Stimulated activated CD4-positive, alpha-beta T cell treated with anti-CD3 and anti-CD28 coated beads, Interleukin-15, amount 100 ng/mL, for 1 hour (primary cell): ENCODE measurements around the gene ARID1A.

Experiments
- DNase-seq, 2 donors: peaks; one replicate each; pipeline ENCODE4 v3.0.0-alpha.2; 2020; ENCODE audit warnings: low read depth in 1 of 2, low spot score in 1 of 2

The ARID1A gene

DNA sequence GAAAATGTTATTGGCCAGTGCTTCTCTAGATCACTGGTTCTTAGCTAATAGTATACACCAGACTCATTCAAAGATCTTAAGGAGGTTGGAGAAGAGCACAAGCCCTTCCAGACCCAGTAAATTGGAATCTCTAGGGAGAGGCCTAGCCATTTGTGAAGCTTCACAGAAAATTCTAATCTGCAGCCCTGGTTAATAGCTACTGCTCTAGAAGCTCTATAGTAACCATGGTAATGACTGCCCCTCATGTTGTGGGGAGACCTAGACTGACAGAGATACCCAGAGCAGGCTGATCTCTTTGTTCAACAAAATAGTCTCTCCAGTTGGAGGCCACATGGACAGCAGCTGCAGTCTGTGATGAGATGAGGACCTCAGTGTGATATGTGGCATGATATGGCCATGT is 31.7 kb downstream of the ARID1A start:
- DNase-seq = no peak

DNA sequence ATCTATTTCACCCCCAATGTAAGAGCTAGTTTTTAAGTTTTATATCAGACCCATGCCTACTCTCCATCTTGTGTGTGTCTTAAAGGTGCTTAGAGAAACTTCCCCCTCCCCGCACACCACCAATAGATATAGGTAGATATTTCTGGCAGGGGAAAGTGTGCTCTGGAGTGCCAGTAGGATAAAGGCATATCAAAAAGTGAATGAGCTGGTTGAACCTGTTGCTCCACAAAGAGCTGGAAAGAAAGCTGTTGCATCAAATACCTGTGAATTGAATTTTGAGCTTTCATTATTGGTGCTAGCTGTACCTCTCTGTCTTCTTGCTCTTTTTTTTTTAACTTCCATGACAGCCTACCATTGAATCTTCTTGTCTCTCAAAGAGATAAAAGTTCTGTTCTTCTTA is 32.8 kb downstream of the ARID1A start:
- DNase-seq = no peak

DNA sequence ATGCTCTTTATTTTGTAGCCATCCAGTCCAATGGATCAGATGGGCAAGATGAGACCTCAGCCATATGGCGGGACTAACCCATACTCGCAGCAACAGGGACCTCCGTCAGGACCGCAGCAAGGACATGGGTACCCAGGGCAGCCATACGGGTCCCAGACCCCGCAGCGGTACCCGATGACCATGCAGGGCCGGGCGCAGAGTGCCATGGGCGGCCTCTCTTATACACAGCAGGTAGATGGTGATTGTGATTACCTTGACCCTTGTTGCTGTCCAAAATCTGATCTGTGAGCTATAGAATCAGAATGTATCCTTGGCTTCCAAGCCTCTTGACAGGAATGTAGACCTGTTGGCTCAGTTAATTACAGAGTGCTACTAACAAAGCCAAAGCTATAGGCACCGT is 33.8 kb downstream of the ARID1A start:
- DNase-seq = no peak

DNA sequence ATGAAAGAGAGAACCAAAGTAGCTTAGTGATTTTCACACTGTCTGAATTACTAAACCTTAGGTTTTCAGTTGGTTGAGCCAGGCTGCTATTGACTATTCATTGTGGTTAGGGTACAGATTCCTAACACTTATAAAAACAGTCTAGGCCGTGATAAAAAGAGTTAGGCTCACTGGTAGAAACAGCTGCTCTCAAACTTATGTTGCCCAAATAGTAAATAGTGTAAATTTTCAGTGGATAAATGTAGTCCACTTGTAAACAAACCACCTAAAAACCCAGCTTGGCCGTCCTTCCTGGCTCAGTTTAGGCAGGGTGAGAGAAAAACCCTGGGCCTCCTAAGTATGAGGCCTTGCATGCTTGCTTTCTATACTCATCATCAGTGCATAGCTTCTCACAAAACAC is 34.9 kb downstream of the ARID1A start:
- DNase-seq = no peak

DNA sequence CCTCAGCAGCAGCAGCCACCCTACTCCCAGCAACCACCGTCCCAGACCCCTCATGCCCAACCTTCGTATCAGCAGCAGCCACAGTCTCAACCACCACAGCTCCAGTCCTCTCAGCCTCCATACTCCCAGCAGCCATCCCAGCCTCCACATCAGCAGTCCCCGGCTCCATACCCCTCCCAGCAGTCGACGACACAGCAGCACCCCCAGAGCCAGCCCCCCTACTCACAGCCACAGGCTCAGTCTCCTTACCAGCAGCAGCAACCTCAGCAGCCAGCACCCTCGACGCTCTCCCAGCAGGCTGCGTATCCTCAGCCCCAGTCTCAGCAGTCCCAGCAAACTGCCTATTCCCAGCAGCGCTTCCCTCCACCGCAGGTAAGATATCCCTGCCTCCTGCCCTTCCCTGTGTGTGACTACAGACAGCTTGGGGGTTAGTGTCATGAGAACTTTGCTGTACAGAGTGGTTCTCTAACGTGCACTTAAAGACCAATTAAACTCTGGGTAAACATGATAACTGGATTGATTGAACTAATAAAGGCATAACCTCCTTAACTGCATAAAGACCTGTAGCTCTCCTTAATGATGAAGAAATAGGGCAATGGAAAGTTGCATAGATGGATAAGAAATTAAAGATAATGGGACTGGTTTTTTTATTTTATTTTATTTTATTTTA is 35.6 kb downstream of the ARID1A start:
- no peak for DNase-seq

DNA sequence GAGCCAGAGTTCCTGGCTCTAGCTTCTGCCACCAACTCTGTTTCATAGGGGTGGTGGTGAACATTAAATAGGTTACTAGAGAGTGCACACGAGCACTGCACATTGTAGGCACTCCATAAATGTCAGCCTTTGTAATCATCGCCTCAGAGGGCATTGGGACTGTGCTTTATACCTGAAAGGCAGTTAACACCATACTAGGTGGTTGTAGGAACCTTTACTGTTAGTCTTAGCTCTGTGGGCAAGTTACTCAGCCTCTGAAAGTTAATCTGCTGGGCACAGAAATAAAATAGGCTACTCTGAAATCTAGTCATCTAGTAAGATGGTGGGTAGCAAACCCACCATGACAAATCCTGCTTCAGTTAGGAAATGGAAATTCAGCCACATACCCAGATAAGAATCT is 37.6 kb downstream of the ARID1A start:
- no peak for DNase-seq

DNA sequence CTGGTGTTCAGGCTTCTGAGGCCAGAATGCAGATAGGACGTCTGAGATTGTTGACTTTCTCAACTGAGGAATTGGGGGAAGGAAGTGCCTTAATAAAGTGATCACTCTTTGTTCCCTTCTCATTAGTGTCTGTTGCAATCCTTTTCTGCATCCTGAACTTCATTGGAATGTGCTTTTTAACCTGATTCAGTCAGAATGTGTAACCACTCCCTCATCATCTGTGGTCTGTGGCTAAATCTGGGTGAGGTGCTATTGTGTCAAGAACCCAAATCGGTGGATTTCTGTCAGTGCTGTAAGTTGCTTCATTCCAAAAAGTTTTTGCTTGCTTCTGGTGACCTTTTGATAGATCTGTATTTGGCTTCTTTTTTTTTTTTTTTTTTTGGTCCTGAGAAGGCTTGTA is 38.2 kb downstream of the ARID1A start:
- DNase-seq = no peak

DNA sequence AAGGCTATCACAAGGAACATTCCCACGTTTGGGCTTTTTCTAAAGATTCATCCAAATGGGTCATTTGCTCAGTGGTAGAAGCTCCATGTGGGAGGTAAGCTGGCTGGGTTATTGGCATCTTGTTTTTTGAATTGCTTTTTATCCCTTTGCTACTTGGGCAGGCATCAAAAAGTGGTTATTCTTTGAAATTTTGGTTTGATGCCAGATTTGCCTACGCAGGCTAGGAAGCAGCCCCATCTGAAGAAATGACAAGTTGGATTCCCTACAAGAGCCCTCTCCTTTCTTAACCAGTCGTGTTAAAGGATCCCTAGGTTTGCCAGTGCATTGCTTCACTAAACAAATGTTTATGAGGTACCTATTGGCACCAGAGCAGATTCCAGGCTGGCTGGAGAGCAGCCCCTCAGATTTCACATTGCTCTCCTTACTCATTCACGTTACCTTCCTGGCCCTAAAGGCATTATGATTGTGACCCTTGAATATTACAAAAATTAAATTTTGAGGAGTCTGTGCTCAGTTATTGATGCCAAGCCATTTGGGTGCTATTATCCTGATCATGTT is 38.8 kb downstream of the ARID1A start:
- DNase-seq = no peak

DNA sequence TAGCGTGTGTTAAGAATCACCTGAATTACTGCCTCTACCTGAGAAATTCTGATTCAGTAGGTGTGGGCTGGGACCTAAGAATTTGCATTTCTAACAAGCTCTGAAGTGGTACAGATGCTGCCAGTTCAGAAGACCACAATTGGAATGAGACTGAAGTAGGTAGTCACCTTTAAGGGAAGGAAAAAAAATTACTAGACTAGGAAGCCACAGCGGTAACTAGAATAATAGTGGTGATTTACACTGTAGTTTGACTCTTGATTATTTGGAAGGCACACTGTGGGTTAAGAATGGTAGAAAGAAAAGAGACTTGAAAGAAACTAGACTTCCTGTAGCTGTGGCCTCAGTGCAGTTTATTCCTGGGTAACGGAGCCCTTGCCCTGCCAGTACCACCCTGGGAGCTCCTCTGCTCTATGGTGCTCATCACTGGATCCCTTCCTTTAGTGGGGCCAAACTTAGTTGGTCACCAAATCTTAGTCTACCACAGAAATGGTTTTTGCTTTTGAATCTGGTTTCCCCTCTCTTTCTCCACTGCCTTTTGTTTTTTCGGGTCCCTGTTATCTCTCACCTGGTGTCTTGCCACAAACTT is 43.6 kb downstream of the ARID1A start:
- no peak for DNase-seq

DNA sequence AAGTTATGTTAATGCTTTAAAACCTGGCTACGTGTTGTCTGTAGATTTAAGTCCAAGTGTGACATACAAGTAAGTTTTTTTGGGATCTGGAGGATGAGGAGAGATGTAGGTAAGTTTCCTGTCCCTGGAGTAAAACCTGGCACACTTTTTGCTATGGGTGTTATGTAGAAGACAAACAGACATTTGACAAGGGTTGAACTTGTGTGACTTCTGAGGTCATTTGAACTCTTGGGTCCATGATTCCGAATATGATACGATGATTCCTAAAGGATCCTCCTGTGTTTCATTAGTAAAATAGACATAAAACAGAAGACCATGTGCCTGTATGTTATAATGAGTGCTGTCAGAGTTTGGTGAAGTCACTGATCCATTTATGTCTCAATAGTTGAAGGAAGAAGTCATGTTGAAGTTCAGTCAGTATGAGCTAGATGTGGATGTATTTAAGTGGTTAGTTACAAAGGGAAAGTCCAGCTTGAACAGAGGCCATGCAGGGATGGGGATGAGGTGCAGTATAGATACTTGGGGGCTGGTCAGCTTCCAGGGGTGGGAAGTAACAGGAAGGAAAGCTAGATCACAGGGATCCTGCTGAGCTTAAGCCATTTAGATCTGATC is 44.3 kb downstream of the ARID1A start:
- DNase-seq = no peak

DNA sequence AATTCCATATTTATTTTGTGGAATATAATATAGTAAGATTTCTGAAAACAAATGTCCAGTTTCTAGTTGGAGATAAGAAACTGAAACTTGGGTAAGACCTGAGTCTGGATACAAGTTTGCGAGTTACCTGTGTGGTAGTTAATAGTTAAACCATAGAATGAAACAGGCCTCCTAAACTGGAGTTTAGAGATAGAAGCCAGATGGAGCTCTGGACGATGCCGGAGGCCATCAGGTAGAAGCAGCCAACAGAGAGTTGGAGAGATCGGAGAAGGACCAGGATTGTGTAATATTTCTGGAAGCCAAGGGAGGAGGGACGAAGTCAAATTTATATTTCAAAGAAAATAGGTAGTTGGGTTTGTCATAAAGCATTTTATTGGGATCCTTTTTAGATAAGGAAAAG is 45.1 kb downstream of the ARID1A start:
- no peak for DNase-seq

DNA sequence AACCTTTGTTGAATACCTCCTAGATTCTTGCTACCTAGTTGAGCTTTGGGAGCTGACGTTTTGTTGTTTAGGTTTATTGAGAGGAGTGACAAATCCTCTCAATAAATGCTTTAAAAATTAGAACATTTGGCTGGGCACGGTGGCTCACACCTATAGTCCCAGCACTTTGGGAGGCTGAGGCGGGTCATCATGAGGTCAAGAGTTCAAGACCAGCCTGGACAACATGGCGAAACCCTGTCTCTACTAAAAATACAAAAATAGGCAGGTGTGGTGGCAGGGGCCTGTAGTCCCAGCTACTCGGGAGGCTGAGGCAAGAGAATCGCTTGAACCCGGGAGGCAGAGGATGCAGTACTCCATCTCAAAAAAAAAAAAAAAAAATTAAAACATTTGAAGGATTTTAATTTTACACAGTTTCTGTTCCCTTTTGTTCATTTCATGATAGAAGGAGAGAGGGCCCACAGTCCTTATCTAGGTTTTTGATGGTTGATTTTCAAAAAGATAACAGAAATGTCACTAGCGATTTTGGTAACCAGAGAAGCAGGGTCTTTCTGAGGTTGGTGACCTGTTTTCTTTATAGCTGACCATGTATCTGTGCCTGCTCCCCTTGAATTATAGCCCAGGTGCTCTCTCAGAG is 47.7 kb downstream of the ARID1A start:
- no peak for DNase-seq

DNA sequence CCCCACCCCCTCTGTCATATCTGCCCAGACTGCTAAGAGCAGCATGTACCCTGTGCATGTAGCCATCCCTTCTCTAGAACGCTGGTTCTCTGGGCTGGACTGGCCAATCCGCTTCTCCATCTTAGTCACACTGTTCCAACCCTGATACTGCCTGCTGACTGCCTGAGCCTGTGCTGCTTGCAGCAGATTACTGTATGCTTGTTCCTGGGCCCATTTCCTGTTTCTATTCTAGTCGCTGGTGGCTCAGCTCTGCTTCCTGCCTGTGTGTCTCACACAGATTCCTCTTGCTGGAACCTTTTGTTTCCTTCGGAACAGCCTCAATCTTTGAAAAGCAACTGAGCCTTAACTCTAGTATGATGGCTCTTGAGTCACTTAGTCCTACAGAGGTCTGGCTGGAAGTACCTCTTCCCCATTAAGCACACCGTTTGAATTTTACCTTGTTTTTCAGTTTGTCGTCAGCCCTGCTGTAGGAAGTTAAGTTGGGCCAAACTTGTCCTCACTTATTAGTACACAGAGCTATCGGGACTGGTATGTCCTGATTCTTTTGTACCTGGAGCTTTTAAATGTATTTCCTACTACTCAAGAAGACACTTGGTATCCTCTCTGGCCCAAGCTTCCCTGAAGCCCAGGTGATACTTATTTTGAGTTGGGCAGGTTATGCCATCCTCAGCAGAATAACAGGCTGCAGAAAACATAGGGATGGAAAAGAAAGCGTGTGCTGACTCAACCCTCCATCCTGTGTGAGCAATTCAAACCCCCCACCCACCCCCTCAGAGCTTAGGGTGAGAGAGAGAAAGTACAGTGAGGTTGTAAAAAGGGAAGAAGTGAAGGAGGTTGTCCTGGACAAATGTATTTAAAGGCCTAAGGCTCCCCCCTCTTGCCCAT is 48.5 kb downstream of the ARID1A start:
- DNase-seq = peak; percentile 44 to 68

DNA sequence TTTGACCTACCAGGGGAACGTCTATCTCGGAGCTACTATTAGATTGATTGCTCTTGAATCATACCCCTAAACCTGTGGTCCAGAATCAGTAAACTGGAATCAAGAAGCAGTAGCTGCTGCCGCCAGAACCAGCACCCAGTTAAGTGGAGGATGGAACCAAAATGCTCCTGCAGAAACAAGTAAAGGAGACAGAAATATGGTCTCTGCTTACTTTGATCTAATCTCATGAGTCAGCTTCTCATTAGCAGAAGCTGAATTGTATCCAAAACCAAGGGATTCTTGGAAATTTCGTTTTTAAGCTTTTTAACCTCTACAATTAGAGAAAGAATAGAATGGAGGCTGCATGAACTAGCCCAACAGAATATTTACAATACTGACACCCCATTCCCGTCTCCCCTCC is 49.4 kb downstream of the ARID1A start:
- no peak for DNase-seq

DNA sequence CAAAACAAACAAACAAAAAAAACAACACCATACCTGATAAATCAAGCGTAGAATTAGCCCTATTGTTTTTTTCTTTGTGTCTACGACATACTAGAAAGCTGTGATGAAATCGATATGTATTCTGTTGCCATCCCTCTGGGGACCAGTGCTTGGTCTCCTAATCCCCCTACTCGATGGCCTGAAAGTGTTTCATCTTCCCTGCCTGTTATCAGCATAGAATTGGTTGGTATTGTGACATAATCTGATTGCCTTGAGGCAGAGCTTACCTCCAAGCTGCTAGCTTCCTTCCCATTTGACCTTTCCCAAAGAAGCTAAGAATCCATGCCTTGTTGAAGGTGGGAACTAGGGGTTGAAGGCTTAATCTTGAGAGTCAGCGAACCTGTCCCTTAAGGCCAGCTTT is 51.2 kb downstream of the ARID1A start:
- no peak for DNase-seq

DNA sequence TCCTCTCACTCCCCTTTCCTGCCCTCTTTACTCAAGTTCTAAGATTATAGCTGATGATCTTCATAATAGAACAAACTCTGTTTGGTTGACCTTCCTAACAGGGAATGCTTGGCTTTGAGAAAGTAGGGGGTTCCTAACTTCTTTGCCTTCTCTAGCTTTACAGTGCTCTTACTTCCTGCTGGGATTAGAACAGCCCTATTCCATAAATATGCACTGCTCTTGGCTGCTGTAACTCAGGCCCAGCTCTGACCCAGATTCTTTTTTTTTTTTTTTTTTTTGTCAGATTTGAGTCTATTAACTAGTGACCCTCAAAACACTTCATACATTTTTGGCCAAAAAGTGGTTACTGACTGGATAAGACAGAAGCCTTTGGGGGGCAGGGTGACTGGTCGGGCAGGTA is 52.5 kb downstream of the ARID1A start:
- DNase-seq = no peak

DNA sequence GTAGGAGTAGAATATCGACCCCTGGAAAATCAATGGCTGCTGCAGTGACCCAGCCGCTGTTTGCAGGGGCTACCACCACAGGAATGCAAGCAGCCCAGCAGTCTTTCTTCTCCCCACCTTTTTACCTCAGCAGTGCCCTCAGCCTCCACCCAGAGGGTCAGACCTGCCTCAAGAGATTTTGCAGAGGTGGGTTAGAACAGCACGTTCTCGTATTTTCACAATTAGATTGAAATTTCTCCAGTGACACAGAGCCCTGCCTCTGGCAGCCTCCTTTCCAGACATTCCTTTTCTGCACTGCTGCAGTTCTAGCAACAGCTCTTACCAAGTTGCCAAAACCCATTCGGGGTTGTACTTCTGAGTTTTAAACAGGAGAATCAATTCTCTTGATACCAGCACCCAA is 53.6 kb downstream of the ARID1A start:
- DNase-seq = no peak

DNA sequence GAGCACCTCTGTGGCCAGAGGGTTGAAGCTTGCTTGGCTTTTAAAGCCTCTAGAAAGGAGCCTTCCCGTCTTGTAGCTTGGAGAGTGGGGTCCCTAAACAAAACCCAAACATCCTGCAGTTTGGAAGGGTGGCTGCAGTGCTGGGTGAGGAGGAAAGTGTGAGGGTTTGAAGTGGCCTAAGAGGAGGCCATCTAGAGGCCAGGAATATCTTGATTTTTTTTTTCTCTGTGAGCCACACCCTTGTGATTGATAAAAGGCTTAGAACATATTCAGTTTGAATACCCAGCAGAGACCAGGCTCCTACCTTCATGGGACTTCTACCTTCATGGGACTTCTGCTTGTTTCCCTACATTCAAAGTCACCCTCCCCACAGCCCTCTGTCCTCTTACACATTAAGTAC is 54.6 kb downstream of the ARID1A start:
- no peak for DNase-seq

DNA sequence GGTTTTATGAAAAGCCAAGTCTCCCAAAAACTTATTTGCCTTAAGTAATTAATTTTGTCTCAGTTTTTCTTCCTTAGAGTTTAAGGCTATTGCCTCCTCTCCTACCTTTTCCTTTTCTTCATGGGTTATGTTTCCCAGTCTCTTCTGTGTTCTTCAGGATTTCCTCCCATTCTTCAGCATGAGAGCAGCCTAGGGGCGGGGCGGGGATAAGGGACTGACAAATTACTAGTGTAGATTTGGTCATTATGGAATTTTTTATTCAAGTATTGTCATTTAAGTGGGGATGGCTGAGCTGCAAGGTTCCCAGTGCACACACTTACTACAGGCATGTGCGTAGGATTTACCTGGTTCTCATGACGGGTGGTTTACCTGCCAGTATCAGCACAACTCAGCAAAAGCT is 56.7 kb downstream of the ARID1A start:
- no peak for DNase-seq

DNA sequence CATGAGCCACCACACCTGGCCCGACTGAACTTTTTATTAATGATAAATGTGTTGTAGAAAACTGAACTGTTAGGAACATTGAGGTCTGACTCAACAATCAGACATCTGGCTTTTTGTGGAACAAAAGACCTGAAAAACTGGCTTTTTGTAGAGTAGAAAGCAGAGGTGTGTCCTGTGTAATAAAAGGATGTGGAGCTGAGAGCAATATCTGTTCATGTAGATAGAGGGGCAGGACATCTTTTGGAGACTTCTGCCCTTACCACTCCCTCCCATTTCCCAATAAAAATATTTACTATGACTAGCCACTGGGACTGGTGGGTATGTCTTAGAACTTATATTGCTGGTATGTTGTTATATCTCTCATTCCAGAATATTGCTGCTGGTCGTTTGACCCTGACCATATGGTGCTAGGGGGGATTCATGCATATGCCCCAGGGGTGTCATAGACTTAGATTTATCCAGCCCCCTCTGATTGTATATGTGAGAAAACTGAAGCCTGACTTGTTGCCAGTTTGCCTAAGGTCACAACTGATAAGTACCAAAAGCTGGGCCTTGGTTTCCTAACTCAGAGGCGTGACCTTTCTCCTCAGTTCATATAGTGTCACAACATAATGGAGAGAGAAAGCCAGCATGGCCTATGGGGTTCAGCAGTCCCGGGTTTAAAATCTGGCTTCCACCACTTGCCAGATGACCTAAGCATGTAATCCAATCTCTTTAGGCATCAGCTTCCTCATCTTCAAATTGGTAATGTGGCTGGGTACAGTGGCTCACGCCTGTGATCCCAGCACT is 58.5 kb downstream of the ARID1A start:
- no peak for DNase-seq
